ENCODE results near the gene SLC29A4.
A peak's percentile ranks its signal among the peaks of the same experiment; 100 is the strongest.
"Not testable (repeated sequence)": the region's sequence is repeated elsewhere in the genome, so short reads cannot be mapped to it uniquely, and the experiment has no call there.

SLC29A4 gene

DNA sequence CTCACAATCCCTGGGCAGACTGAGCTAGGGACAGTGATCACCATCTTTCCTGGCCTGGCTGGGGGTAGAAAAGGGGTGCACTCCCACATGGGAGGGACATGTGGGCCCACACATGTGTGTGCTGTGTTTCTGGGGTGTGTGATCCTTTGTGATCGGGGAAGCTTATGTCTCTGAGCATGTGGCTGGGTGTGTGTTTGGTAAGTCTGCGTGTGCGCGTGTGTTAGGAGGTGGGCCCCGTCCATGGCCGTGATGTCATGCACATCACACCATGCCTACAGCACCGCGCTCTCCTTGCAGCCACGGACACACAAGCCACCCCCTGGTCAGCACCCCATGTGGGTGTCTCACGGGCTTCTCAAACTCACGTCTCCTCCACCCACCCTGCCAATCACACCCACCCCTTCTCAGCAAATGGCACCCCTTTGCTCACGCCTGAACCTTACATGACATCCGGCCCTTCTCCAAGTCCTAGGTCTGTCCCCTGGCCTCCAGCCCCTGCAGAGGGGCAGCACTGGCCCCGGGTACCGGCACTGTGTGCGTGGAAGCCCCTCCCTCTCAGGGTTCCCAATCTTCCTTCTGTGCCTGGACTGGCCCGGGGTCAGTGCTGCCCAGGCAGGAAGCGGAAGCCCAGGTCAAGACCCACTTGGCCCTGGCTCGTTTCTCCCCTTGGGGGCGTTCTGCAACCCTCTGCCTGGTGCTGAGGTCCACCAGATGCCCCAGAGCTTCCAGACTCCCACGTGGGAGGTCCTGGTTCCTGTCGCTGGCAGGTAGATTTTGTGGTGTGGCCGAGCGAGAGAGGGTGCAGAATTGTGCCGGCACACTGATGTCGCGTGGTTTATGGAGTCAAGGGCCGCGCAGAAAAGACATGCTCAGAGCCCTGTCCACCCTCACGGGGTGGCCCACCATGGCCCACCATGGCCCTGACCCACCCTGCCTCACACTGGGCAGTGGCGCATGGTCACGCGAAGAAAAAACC is 12.6 kb downstream of the SLC29A4 start:
- DNase-seq (ENCODE audit: low read depth in 2 of 2, low spot score in 1 of 2) = no peak

DNA sequence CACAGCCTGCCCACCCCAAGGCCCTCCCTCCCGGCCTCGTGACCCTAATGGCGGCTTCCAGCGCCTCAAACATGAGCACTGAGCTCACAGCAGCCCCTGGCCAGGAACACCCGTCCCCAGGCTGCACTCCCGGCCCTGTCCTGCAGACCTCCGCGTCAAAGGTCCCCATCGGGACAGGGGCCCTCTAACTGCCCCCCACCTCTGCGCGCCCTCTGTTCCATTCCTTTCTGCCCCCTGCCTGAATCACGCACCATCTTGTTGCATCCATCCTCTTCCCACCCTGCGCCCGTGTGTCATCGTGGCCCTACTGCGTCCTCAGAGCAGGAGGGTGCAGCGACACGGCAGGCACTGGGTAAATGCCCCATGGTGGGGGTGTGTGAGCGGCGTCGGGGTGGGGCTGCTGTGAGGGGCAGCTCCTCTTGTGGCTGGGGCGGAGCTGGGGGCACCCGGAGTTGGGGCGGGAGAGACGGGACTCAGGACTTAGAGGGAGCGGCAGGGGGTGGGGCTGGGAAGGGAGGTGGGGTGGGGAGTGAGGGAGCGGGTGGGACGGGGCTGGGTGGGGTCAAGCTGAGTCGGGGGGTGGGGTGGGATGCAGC is 13.4 kb downstream of the SLC29A4 start:
- no peak for DNase-seq (ENCODE audit: low read depth in 2 of 2, low spot score in 1 of 2)

DNA sequence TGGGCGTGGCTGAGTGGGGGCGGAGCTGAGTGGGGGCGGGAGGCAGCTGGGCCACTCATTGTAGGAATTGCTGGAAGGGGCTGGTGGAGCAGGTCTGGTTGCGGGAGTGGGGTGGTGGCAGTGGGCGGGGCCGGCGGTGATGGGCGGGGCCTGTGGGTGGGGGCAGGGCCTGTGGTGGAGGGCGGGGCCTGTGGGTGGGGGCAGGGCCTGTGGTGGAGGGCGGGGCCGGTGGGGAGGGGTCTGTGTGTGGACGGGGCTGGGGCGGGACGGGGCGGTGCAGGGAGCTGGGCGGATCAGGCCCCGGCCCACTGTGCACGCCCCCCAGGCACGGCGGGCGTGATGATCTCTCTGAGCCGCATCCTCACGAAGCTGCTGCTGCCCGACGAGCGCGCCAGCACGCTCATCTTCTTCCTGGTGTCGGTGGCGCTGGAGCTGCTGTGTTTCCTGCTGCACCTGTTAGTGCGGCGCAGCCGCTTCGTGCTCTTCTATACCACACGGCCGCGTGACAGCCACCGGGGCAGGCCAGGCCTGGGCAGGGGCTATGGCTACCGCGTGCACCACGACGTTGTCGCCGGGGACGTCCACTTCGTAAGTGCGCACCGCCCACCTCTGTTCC is 14.0 kb downstream of the SLC29A4 start:
- peak; percentile 33 to 40 for DNase-seq (ENCODE audit: low read depth in 2 of 2, low spot score in 1 of 2)

DNA sequence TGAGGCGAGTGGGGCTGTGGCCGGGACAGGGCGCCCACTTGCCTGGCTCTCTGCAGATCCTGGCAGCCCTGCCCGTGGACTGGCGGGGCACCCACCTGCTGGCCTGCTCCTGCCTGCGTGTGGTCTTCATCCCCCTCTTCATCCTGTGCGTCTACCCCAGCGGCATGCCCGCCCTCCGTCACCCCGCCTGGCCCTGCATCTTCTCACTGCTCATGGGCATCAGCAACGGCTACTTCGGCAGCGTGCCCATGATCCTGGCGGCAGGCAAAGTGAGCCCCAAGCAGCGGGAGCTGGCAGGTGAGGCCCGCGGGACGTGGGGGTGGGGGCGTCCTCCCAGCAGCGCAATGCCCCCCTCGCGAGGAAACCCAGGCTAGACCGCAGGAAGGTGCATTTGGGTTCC is 17.6 kb downstream of the SLC29A4 start:
- no peak for DNase-seq (ENCODE audit: low read depth in 2 of 2, low spot score in 1 of 2)

GRCh38 chr7:5302577-5302976 is 19.8 kb downstream of the SLC29A4 start:
- no peak for DNase-seq (ENCODE audit: low read depth in 2 of 2, low spot score in 1 of 2)

DNA sequence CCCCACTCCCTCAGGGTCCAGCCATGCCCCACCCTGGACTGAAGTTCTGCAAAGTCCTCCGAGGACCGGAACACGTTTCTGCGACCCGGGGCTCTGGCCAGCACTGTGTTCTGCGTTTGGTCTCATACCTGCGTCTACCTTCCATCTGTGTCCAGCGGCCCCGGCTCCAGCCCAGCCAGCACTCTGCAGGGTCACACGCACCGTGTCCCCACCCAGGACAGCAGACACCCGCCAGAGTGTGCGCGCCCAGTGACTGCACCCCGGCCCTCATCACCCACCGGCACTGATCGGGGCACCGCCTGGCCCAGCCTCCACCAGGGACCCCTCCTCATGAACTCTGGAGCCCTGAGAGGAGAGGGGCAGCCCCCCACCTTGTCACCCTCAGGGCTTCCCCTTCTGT is 20.3 kb downstream of the SLC29A4 start:
- DNase-seq (ENCODE audit: low read depth in 2 of 2, low spot score in 1 of 2) = no peak

DNA sequence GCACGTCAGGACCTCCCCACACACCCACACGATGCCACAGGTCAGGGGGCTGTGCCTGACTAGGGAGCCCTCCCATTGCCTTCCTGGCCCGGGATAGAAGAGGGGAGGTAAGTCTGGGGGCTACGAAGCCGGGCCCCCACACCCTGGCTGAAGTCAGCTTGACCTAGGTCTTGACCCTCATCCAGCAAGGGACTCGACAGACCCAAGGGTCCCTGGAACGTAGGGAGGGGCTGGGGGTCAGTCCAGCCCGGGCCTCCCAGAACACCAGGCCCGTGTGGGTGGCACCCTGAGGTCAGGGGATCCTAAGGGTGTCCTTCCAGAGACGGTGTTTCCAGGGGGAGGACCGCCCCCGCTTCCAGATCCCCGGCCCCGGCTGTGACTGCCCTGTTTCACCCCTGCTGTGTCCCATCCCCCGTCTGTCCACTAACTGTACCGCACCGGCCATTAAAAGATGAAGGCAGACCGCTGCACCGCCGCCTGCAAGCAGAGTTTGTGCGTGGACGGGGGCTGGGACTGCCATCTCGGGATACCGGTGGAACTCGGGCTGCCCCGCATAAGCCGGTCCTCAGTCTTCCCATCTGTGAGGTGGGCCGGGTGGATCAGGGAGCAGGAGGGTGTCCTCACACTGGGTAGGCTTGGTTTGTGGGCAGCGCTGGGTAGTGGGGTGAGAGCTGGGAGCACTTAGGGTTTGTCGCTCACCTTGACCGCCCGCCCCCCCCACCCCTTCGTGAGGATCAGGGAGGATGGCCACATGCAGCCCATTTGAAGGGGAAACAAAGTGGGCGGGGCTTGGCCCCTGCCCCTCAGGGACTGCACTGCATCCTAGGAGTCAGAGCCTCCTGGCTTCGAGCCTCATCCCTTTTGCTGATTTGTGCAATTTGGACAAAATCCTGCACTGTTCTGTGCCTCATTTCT is 21.1 kb downstream of the SLC29A4 start:
- DNase-seq (ENCODE audit: low read depth in 2 of 2, low spot score in 1 of 2) = no peak

GRCh38 chr7:5305050-5305449 is 22.3 kb downstream of the SLC29A4 start:
- not testable (repeated sequence) for DNase-seq (ENCODE audit: low read depth in 2 of 2, low spot score in 1 of 2)

DNA sequence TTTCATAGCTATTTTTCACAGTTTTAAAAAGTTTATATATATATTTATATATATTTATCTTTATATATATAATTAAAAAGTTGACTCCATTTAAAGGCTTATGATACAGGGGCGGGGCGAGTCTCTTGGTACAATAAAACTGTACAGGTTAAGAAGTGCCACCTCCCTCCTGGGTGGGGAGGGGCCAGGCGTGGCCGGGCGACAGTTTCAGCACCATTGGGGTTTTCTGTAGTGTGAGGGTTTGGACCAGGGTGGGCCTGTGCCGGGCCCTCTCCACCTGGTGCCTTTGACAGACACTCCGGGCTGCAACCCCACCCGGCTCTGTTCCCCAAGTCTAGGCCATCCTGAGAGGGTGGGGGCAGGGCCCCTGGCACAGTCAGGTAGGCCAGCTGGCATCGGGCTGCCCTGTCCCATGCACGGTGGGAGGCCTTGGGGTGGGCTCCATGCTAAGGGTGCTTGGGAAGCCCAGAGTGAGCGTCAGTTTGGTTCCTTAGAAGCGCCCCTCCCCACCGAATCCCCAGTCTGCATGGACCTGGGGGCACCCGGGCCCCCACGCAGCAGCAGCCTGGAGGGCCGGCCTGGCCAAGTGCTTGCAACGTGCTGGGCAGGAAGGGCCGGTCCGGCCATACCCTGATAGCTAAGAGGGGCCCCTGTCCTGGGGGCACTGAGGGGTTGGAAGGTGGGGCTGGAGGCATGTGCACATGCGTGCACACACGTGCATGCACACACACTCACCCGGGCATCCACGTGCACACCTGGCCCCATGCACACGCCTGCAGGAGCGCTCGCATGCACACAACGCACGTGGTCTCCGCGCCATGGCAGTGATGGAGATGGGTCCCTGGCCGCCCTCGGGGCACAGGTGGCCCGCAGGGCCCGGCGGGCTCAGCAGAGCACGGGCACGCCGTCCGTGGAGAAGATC is 24.7 kb downstream of the SLC29A4 start:
- not testable (repeated sequence) for DNase-seq (ENCODE audit: low read depth in 2 of 2, low spot score in 1 of 2)

GRCh38 chr7:5309146-5309545 is 26.4 kb downstream of the SLC29A4 start:
- DNase-seq (ENCODE audit: low read depth in 2 of 2, low spot score in 1 of 2) = no peak

DNA sequence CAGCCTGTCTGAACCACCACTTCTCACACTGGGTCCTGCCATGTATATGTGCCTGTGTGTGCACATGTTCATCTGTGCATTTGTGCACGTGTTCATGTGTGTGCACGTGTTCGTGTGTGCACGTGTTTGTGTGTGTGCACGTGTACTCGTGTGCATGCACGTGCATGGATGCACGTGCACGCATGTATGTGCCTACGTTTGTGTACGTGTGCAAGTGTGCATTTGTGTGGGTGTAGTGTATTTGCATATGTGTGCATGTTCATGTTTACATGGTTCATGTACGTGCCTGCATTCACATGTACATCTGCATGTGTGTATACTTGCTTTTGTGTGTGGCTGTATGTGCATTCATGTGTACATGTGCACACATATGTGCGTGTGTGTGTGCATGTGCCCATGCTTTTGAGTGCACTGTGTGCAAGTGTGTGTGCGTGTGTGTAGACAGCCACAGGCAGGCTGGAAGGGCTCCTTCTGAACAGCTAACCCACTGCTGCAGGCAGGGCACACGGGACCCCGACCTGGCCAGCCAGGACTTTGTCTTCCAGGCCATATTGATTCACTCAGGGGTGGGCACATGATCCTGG is 28.2 kb downstream of the SLC29A4 start:
- DNase-seq (ENCODE audit: low read depth in 2 of 2, low spot score in 1 of 2) = no peak

- DNase-seq (ENCODE audit: low read depth in 2 of 2, low spot score in 1 of 2) = not testable (repeated sequence)
Measured at GRCh38 chr7:5312276-5313070, 29.7 kb downstream of the SLC29A4 start.

DNA sequence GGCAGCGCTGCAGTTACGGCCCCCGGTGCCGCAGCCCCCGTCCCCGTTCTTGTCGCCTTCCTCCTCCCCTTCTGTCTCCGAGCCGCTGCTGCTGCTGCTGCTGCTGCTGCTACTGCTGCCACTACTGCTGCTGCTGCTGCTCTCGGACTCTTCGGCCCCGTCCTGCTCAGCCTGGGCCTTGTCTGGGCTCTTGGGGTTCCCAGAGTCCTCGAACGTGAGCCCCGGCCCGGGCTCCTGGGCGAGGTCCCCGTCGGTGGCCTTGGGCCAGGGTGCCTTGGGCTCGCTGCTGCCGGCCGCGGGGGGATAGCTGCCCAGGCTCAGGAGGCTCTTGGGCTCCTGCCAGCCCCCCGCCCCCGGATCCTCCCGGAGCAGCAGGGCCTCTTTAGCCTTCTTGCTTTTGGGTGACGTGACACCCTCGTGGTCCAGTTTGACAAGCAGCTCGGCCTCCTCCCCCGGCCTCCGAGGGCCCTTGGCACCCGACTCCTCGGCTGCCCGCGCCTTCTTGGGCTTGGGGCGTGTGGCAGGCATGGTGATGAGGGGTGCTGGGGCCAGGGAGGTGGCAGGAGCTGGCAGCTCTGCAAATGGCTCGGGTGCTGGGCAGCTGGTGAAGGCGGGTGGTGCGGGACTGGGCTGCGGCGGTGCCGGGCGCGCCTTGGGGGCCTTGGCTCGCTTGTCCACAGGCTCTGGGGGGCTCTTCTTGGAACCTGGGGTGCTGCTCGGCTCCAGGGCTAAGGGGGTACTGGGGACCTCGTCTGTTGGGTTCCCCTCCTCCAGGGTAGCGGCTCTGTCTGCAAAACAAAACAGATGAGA is 30.5 kb downstream of the SLC29A4 start:
- DNase-seq (ENCODE audit: low read depth in 2 of 2, low spot score in 1 of 2) = not testable (repeated sequence)

GRCh38 chr7:5314864-5315263 is 32.1 kb downstream of the SLC29A4 start:
- no peak for DNase-seq (ENCODE audit: low read depth in 2 of 2, low spot score in 1 of 2)

- DNase-seq (ENCODE audit: low read depth in 2 of 2, low spot score in 1 of 2) = no peak
Measured at GRCh38 chr7:5315761-5316160, 33.0 kb downstream of the SLC29A4 start.

DNA sequence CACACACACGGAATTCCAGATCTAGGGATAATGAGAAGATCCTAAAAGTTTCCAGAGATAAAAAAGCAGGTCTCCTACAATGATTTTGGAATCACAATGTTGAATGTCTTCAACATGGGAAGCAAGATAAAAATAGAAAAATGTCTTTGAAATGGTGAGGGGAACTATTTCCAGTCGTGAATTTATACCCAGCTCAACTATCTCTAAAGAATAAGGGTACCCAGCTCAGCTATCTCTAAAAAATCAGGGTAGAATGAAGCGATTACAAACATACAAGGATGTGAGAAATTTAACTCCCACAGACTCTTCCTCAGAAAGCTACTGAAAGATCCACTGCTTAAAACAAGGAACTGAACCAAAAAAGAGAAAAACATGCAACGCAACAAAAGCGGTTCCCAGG is 35.9 kb downstream of the SLC29A4 start:
- DNase-seq (ENCODE audit: low read depth in 2 of 2, low spot score in 1 of 2) = not testable (repeated sequence)

- DNase-seq (ENCODE audit: low read depth in 2 of 2, low spot score in 1 of 2) = no peak
Measured at GRCh38 chr7:5320391-5320790, 37.6 kb downstream of the SLC29A4 start.
